H9 (cell line): ENCODE measurements around the gene GPC6. TPM values are rescaled to one million over a fixed set of nuclear protein-coding genes. Genes with fewer than 3 reads are reported as not detected.

ENCODE experiments used
- DNase-seq: peaks from one replicate; pipeline ENCODE4 v3.0.0-alpha.2; 2017
- H2AFZ ChIP-seq: one replicate; pipeline ENCODE4 v1.6.1; 2013; ENCODE audit warnings: mild to moderate bottlenecking, low read length, control low read depth, moderate library complexity
- H2AK5ac ChIP-seq: 2 replicates; pipeline ENCODE4 v1.6.1; 2013; ENCODE audit warnings: low read length, control low read depth, mixed read lengths; ENCODE audit not compliant: insufficient read length
- H2BK120ac ChIP-seq: one replicate; pipeline ENCODE4 v1.6.1; 2013; ENCODE audit warnings: low read depth, mild to moderate bottlenecking, low read length, control low read depth, inconsistent platforms; ENCODE audit not compliant: poor library complexity, severe bottlenecking
- H2BK12ac ChIP-seq: 2 replicates; pipeline ENCODE4 v1.6.1; 2013; ENCODE audit warnings: low read length, control low read depth, mixed read lengths, low read depth; ENCODE audit not compliant: insufficient read length
- H2BK15ac ChIP-seq: 2 replicates; pipeline ENCODE4 v1.6.1; 2013; ENCODE audit warnings: low read depth, low read length, control low read depth
- H2BK20ac ChIP-seq: one replicate; pipeline ENCODE4 v1.6.1; 2013; ENCODE audit warnings: low read depth, mild to moderate bottlenecking, low read length, control low read depth, inconsistent platforms; ENCODE audit not compliant: poor library complexity, severe bottlenecking
- H2BK5ac ChIP-seq: 2 replicates; pipeline ENCODE4 v1.6.1; 2013; ENCODE audit warnings: low read length, control low read depth, mixed read lengths; ENCODE audit not compliant: insufficient read length
- H3K14ac ChIP-seq: 2 replicates; pipeline ENCODE4 v1.6.1; 2013; ENCODE audit warnings: low read length, control low read depth; ENCODE audit not compliant: insufficient read depth
- H3K18ac ChIP-seq: 2 replicates; pipeline ENCODE4 v1.6.1; 2013; ENCODE audit warnings: low read depth, mild to moderate bottlenecking, mixed read lengths, low read length, control low read depth; ENCODE audit not compliant: insufficient read length
- H3K23ac ChIP-seq: 2 replicates; pipeline ENCODE4 v1.6.1; 2013; ENCODE audit warnings: low read length, control low read depth, mixed read lengths, low read depth; ENCODE audit not compliant: insufficient read length
- H3K23me2 ChIP-seq: 2 replicates; pipeline ENCODE4 v1.6.1; 2013; ENCODE audit warnings: low read depth, mild to moderate bottlenecking, mixed read lengths, low read length, control low read depth; ENCODE audit not compliant: insufficient read length, poor library complexity, severe bottlenecking
- H3K27ac ChIP-seq: 2 replicates; pipeline ENCODE4 v1.5.1; 2013; ENCODE audit warnings: low read length, control low read depth, mixed read lengths, low read depth; ENCODE audit not compliant: insufficient read length
- H3K27me3 ChIP-seq: 2 replicates; pipeline ENCODE4 v1.6.1; 2013; ENCODE audit warnings: low read length, control low read depth, inconsistent platforms; ENCODE audit not compliant: insufficient read depth
- H3K4ac ChIP-seq: 2 replicates; pipeline ENCODE4 v1.6.1; 2013; ENCODE audit warnings: low read depth, mild to moderate bottlenecking, control low read depth, inconsistent platforms, low read length, moderate library complexity
- H3K4me1 ChIP-seq: 2 replicates; pipeline ENCODE4 v1.6.1; 2013; ENCODE audit warnings: low read length, control low read depth, inconsistent platforms; ENCODE audit not compliant: insufficient read depth
- H3K4me2 ChIP-seq: 2 replicates; pipeline ENCODE4 v1.6.1; 2013; ENCODE audit warnings: low read length, control low read depth, mixed read lengths; ENCODE audit not compliant: insufficient read length, insufficient read depth
- H3K56ac ChIP-seq: 2 replicates; pipeline ENCODE4 v1.6.1; 2013; ENCODE audit warnings: low read depth, mild to moderate bottlenecking, mixed read lengths, low read length, control low read depth; ENCODE audit not compliant: insufficient read length
- H3K79me1 ChIP-seq: 2 replicates; pipeline ENCODE4 v1.6.1; 2013; ENCODE audit warnings: low read depth, mild to moderate bottlenecking, moderate library complexity, low read length, control low read depth, inconsistent platforms; ENCODE audit not compliant: insufficient read depth, poor library complexity, severe bottlenecking
- H3K79me2 ChIP-seq: 2 replicates; pipeline ENCODE4 v1.6.1; 2013; ENCODE audit warnings: low read length, control low read depth, inconsistent platforms; ENCODE audit not compliant: insufficient read depth
- H3K9ac ChIP-seq: 2 replicates; pipeline ENCODE4 v1.6.1; 2013; ENCODE audit warnings: low read length, control low read depth, mixed read lengths; ENCODE audit not compliant: insufficient read length; ENCODE audit errors: extremely low read depth
- H3K9me3 ChIP-seq: one replicate; pipeline ENCODE4 v1.6.1; 2013; ENCODE audit warnings: low read depth, low read length, inconsistent platforms; ENCODE audit not compliant: control insufficient read depth
- H3T11ph ChIP-seq: one replicate; pipeline ENCODE4 v1.6.1; 2013; ENCODE audit warnings: mild to moderate bottlenecking, low read length, control low read depth, inconsistent platforms
- H4K20me1 ChIP-seq: one replicate; pipeline ENCODE4 v1.6.1; 2013; ENCODE audit not compliant: control insufficient read depth, insufficient read length, insufficient read depth
- H4K5ac ChIP-seq: 2 replicates; pipeline ENCODE4 v1.6.1; 2013; ENCODE audit warnings: low read depth, mild to moderate bottlenecking, mixed read lengths, low read length, control low read depth; ENCODE audit not compliant: insufficient read length
- H4K8ac ChIP-seq: replicated peaks from 2 replicates; pipeline ENCODE4 v1.6.1; 2013; ENCODE audit warnings: low read length, control low read depth, mixed read lengths, low read depth; ENCODE audit not compliant: insufficient read length
- H4K91ac ChIP-seq: 2 replicates; pipeline ENCODE4 v1.6.1; 2013; ENCODE audit warnings: low read depth, mild to moderate bottlenecking, moderate library complexity, mixed read lengths, low read length, control low read depth; ENCODE audit not compliant: insufficient read length
- H3K27ac Mint-ChIP-seq, 3 experiments: 2 replicates in 2 of 3; 3 replicates in 1 of 3; pipeline ENCODE4 v1.8.0; 2020 to 2021; ENCODE audit warnings: mixed read lengths in 3 of 3, mild to moderate bottlenecking in 1 of 3, moderate library complexity in 1 of 3
- H3K27me3 Mint-ChIP-seq: 2 replicates; pipeline ENCODE4 v1.8.0; 2021; ENCODE audit warnings: low read depth, mild to moderate bottlenecking, moderate library complexity, mixed read lengths
- H3K36me3 Mint-ChIP-seq, 3 experiments: 2 replicates in 2 of 3; 3 replicates in 1 of 3; pipeline ENCODE4 v1.8.0; 2020 to 2021; ENCODE audit warnings: low read depth in 3 of 3, mixed read lengths in 3 of 3; ENCODE audit not compliant: insufficient read depth in 1 of 3
- H3K4me1 Mint-ChIP-seq, 2 experiments: 2 replicates each; pipeline ENCODE4 v1.8.0; 2020; ENCODE audit warnings: mixed read lengths in 2 of 2
- H3K4me3 Mint-ChIP-seq, 2 experiments: 2 replicates in 1 of 2; 3 replicates in 1 of 2; pipeline ENCODE4 v1.8.0; 2020 to 2021; ENCODE audit warnings: mild to moderate bottlenecking in 2 of 2, mixed read lengths in 2 of 2, moderate library complexity in 1 of 2
- H3K9me3 Mint-ChIP-seq, 2 experiments: 2 replicates in 1 of 2; 3 replicates in 1 of 2; pipeline ENCODE4 v1.8.0; 2020; ENCODE audit warnings: mild to moderate bottlenecking in 2 of 2, mixed read lengths in 2 of 2, moderate library complexity in 1 of 2
- WGBS: extraction: QIAGEN DNeasy Blood & Tissue Kit; methylation state at CpG from one replicate; pipeline ENCODE4 v1.1.7; 2013; ENCODE audit warnings: missing lambda C conversion rate, low lambda C conversion rate, mixed read lengths; ENCODE audit not compliant: insufficient read length; ENCODE audit errors: extremely low coverage; 5-methylcytosine and 5-hydroxymethylcytosine counted together
- total RNA-seq: library from RNA; stranded (reverse); gene quantifications from 2 replicates; pipeline ENCODE4 v1.2.1, GENCODE V29; 2021
- TF ChIP-seq, protein P1 (sequence below): fragments of 200-600 bp; sonication (generic); conservative IDR thresholded peaks from 3 replicates; pipeline ENCODE4 v1.8.0; 2021; ENCODE audit warnings: antibody characterized with exemption, mild to moderate bottlenecking

Gene GPC6
- total RNA-seq, 1 experiment from 2014 or later = 15.6 TPM

DNA sequence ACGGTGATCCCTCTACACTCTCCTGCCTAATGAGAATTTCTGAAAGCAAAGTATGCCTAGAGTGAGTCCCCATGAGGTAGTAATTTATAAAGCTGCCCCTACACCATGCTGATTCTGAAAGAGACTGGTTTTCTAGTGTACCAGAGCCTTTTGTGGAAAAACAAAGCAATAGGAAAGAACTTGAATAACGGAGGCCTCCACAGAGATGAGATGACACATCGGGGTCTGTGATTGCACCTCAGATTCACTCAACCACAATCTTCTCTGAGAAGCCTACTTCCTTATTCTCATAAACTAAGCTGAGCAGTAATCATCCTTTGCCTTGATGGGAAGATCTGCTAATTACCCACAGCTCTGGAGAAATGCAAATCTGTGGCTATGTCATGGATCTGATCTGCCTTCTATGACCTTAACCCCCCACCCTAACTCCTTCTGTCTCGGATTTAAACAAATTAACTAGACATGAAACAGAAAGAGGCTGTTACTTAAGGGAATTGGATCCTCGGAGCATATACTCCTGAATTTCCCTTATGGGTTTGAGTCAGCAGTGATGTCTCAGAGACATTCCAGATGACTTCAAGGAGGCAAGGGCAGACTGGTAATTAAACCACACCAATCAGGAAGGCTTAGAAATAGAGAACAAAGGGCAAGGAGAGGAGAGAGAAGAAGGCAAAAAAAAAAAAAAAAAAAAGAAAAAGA, 1124.8 kb downstream of the GPC6 start:
- Histone ChIP-seq H4K20me1 (no peaks in the 10 kb centered on the region), H3K18ac (no peak overlapping the region), H4K91ac (no peak overlapping the region), H3K4me1 (no peaks in the 10 kb centered on the region), H3K14ac (no peak overlapping the region), H3K4me2 (no peak overlapping the region), H3K79me1 (no peaks in the 10 kb centered on the region), H4K8ac (no peak overlapping the region), H2AFZ (no peak overlapping the region), H2BK15ac (no peak overlapping the region), H3K4ac (no peak overlapping the region), H3T11ph (no peak overlapping the region), H2BK120ac (no peak overlapping the region), H4K5ac (no peak overlapping the region), H3K79me2 (no peaks in the 10 kb centered on the region), H2AK5ac (no peak overlapping the region), H3K23me2 (no peaks in the 10 kb centered on the region), H2BK5ac (no peak overlapping the region), H3K27me3 (no peaks in the 10 kb centered on the region), H2BK20ac (no peak overlapping the region), H3K27ac (no peak overlapping the region), H3K56ac (no peak overlapping the region), H3K23ac (no peak overlapping the region), H2BK12ac (no peak overlapping the region), H3K9ac (no peak overlapping the region), H3K9me3 (no peaks in the 10 kb centered on the region)
- no CpG with 5 or more reads among the region's 5 CpGs for WGBS
- peaks cover 6 to 8% of the 10 kb centered on the region in 2 experiments; a peak in 3 of 4 replicates for H3K4me1 Mint-ChIP-seq
- TF ChIP-seq, protein P1, sequence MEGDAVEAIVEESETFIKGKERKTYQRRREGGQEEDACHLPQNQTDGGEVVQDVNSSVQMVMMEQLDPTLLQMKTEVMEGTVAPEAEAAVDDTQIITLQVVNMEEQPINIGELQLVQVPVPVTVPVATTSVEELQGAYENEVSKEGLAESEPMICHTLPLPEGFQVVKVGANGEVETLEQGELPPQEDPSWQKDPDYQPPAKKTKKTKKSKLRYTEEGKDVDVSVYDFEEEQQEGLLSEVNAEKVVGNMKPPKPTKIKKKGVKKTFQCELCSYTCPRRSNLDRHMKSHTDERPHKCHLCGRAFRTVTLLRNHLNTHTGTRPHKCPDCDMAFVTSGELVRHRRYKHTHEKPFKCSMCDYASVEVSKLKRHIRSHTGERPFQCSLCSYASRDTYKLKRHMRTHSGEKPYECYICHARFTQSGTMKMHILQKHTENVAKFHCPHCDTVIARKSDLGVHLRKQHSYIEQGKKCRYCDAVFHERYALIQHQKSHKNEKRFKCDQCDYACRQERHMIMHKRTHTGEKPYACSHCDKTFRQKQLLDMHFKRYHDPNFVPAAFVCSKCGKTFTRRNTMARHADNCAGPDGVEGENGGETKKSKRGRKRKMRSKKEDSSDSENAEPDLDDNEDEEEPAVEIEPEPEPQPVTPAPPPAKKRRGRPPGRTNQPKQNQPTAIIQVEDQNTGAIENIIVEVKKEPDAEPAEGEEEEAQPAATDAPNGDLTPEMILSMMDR = no peak
- H3K4me3 Mint-ChIP-seq = no peak overlapping the region
- H3K9me3 Mint-ChIP-seq = no peaks in the 10 kb centered on the region; a peak in 1 of 5 replicates
- H3K27me3 Mint-ChIP-seq = peaks cover 1% of the 10 kb centered on the region; the same call in 1 of the 2 replicates
- peaks cover 0 to 2% (median 0%) of the 10 kb centered on the region in 3 experiments; a peak in 2 of 7 replicates for H3K36me3 Mint-ChIP-seq
- H3K27ac Mint-ChIP-seq = no peak overlapping the region
- no peak for DNase-seq
